ENCODE measurements around the gene USP22.

Gene USP22

DNA sequence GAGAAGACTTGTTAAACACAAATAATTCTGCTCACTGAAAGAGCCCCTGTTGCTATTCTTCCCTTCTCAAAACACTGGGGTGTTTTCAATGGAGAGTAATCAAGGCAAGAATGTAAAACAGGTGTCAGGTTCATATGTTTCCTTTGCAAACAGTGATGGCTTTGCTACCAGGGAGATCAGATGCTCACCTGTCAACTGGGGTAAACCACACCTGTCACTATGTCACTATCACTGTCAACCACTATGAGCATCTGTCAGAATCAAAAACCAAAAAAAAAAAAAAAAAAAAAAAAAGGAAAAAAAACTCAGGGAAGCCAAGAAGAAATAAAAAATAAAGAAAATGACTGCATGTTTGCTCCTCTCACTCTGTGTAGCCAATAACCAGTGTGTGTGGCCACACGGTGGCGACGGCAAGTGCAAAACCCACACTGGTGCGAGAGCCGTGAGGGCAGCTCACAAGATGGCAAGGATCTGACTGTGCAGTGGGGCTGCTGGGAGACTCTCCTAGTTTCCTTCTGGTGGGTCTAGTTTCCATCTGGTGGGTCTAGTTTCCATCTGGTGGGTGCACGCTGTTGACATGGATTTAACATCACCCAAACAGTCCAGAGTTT is 22.7 kb downstream of the USP22 start:
- peak; percentile 25 for DNase-seq

DNA sequence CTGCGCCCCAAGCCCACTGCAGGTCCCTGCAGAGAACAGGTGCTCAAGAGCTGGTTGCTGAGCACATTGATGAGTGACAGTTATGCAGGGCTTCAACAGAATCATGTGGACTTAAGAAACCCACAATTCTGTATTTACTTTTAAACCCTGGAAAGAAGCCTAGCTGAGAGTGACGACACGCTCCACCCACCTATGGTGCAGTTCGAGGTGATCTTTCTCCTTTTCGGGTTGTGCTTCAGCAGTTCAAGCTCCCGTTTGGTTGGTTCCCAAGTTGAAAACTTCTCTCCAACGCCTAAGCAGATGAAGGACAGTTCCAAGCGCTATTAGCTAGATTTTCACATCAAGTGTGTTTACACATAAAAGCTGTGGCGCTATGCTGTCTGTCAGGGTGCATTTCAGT is 23.9 kb downstream of the USP22 start:
- no peak for DNase-seq

DNA sequence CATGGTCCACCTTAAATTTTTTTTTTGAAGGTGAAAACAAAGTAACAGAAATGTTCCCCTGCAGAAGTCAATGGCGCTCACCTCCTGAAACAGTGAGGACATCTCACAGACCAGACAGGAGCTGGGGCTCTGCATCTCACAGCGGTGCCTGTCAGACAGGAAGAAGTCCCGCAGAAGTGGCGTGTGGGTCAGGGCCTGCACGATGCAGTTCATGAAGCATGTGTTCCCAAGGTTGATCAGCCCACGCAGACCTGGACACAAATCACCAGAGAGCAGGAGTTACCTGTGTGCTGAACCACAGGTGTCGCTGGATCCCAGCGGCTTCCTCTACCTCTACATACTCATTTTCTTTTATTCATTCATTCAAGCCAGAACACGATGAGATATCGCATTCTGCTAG is 24.9 kb downstream of the USP22 start:
- DNase-seq, result no peak

GRCh38 chr17:21017256-21017655 is 25.6 kb downstream of the USP22 start:
- DNase-seq, result no peak

GRCh38 chr17:21016826-21017225 is 26.0 kb downstream of the USP22 start:
- no peak for DNase-seq

GRCh38 chr17:21015564-21015963 is 27.2 kb downstream of the USP22 start:
- DNase-seq, result no peak

GRCh38 chr17:21014498-21014897 is 28.3 kb downstream of the USP22 start:
- DNase-seq, result no peak

DNA sequence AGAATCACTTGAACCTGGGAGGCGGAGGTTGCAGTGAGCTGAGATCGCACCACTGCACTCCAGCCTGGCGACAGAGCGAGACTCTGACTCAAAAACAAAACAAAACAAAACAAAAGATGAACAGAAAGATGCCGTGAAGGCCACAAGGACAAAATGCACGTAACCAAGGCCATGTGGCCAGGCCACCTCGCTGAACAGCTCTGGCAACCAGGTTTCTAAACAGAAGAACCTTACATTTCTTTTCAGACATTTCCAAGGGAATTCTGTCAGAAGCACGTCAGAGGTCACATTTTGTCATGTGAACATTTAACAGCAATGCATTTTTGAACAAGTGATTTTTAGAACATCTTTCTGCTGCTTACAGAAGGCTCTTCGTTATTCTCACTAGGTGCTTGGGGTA is 28.8 kb downstream of the USP22 start:
- no peak for DNase-seq

- no peak for DNase-seq
Observed at GRCh38 chr17:21012736-21013135, 30.1 kb downstream of the USP22 start.

- no peak for DNase-seq
Observed at GRCh38 chr17:21010705-21011596, 31.9 kb downstream of the USP22 start.

- DNase-seq, result no peak
Observed at GRCh38 chr17:21008992-21009671, 33.7 kb downstream of the USP22 start.

- no peak for DNase-seq
Observed at GRCh38 chr17:21008160-21008915, 34.5 kb downstream of the USP22 start.

- DNase-seq, result no peak
Observed at GRCh38 chr17:21007646-21008045, 35.2 kb downstream of the USP22 start.

- DNase-seq, result no peak
Observed at GRCh38 chr17:21005803-21006202, 37.0 kb downstream of the USP22 start.

DNA sequence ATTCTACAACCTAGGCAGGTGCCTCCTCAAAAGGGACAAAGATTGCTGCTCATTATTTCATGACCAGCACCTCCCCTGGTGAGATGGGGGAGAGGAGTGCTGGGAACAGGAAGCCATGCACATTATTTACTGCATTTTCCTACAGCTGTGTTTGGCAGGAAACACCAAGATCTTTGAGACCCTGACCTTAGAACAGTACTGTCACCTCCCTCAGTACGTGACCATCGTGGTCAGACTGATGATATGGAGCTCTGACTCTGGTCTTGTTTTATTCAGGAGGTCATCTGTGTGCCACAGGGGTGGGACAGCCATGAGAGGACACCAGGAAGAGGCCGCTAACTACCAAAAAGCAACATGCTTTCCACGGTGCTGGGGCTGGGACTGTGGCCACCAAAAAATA is 37.4 kb downstream of the USP22 start:
- no peak for DNase-seq

GRCh38 chr17:21004016-21004930 is 38.5 kb downstream of the USP22 start:
- no peak for DNase-seq

- DNase-seq, result no peak
Observed at GRCh38 chr17:21003007-21003621, 39.7 kb downstream of the USP22 start.

DNA sequence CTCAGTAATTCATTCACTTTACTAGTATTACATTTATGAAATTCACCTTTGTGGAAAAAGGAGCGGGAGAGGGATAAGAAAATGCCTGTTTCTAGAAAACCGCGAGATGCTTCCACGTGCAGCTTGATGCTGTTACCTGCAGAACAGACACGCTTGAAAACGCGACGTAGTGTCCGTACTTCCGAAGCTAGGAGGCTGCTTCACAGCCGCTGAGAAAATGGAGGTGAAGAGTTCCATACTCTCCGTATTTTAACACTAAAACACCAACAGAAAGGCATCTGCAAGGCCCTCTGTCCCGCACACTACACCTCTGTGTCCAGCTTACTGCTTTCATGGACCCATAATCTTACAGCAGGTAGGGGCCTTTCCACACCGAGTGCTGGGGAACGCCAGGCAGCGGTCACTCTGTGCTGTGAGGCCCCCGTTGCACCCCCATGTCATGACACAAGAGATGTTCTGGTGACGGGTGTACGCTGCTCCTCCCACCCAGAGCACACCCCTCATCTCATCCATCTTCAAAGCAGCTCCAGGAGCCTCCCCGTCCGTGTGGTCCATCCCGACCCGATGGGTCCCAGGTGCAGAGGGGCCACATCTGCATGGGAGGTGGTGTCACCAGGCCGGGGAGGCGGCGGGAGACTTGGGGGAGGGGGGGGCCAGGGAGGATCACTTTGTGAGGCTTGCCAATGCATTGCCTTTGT is 40.4 kb downstream of the USP22 start:
- DNase-seq, result no peak

DNA sequence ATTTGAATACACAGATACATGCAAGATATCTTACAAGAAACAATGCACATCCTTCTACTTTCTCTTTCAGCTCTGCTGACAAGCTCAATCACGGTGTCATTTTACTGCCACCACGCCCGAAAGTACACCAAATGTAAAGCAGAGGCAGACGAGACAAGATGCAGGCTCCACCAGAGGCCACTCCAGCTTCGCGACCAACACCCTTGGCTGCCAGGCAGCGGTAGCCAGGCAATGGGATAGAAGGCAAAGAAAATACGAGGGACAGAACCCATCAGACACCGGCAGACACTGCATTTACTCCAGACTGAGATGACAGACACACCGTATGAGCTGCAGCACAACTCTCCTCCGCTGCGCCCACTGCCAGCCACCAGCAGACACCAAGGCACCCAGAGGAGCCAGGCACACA is 41.0 kb downstream of the USP22 start:
- no peak for DNase-seq

DNA sequence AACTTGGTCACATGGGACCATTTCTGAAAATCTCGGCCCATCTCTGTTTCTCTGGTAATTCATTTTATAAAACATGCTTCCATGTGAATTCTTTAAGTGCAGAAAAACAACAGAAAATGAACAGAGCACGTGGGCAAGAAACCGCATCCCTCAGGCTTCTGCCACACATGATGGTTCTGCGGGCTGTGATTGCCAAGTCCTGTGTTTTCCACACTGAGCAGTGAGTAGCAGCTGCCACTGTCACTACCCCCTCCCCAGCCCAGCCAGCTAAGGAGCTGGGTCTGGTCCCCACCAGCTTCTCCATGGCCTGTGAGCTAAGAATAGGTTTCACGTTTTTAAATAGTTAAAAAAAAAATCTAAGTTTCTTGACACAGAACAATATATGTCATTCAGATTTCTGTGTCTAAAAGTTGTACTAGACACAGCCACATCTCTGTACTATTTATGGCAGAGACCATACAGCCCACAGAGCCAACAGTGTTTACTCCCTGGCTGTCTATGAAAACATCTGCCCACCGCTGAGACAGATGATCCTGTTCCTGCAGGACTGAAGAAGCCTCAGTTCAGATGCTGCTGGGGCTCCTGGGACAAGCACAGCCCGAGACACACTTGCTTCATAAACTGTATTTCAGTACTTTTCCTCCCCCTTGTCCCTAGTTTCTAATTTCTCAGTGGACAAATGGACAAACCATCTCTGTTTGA is 41.5 kb downstream of the USP22 start:
- no peak for DNase-seq
